ENCODE measurements around the gene GIMAP8.

Gene GIMAP8

GRCh38 chr7:150450491-150451001, at the start of gene GIMAP8:
GIMAP8 (plus strand) TSS chr7:150450630; CDS start chr7:150466699, 16,069 bp downstream.
- DNase-seq, result no peak
- Histone ChIP-seq H4K20me1 (ENCODE audit: insufficient read depth, low read length) (no peaks in the 10 kb centered on the region), H3K4me2 (ENCODE audit: low read depth, low read length) (no peak within 1 kb of the TSS), H3K9me3 (replicated peaks; ENCODE audit: insufficient read depth, low read length) (no peaks in the 10 kb centered on the region), H3K4me1 (ENCODE audit: low read length) (peaks cover 10% of the 10 kb centered on the region), H3F3A (ENCODE audit: insufficient read depth, low read length) (no peaks in the 10 kb centered on the region), H2AFZ (ENCODE audit: low read length) (no peak within 1 kb of the TSS), H3K4me3 (ENCODE audit: low read length) (no peak within 1 kb of the TSS), H3K9ac (ENCODE audit: low read length) (no peak within 1 kb of the TSS), H3K36me3 (replicated peaks; ENCODE audit: insufficient read depth, low read length) (no peaks in the 10 kb centered on the region), H3K9me2 (replicated peaks; ENCODE audit: insufficient read depth, low read length) (no peaks in the 10 kb centered on the region), H3K27ac (ENCODE audit: low read length) (no peak within 1 kb of the TSS), H3K79me2 (ENCODE audit: low read length) (no peaks in the 10 kb centered on the region), H3K27me3 (replicated peaks; ENCODE audit: insufficient read depth, low read length) (no peaks in the 10 kb centered on the region)
- TF ChIP-seq EZH2 (optimal IDR thresholded peaks at IDR 0.05; ENCODE audit: low read depth, low read length) (no peak), CTCF (IDR thresholded peaks at IDR 0.05; ENCODE audit: low read length) (no peak), EZH2phosphoT487 (IDR thresholded peaks at IDR 0.05; ENCODE audit: low read length) (no peak)

- TF ChIP-seq EZH2 (optimal IDR thresholded peaks at IDR 0.05; ENCODE audit: low read depth, low read length) (no peak), EZH2phosphoT487 (IDR thresholded peaks at IDR 0.05; ENCODE audit: low read length) (no peak), CTCF (IDR thresholded peaks at IDR 0.05; ENCODE audit: low read length) (no peak)
- no peak overlapping the region for H3K4me2 ChIP-seq (ENCODE audit: low read depth, low read length)
- no peaks in the 10 kb centered on the region for H3K27me3 ChIP-seq (replicated peaks; ENCODE audit: insufficient read depth, low read length)
- H3K79me2 ChIP-seq (ENCODE audit: low read length), result peaks cover 21% of the 10 kb centered on the region
- H3K9ac ChIP-seq (ENCODE audit: low read length), result no peak overlapping the region
- H3K4me3 ChIP-seq (ENCODE audit: low read length), result no peak overlapping the region
- no peaks in the 10 kb centered on the region for H3K36me3 ChIP-seq (replicated peaks; ENCODE audit: insufficient read depth, low read length)
- H3F3A ChIP-seq (ENCODE audit: insufficient read depth, low read length), result peaks cover 16% of the 10 kb centered on the region
- no peak overlapping the region for H3K27ac ChIP-seq (ENCODE audit: low read length)
- no peak for DNase-seq
- peaks cover 19% of the 10 kb centered on the region for H3K4me1 ChIP-seq (ENCODE audit: low read length)
- no peaks in the 10 kb centered on the region for H3K9me2 ChIP-seq (replicated peaks; ENCODE audit: insufficient read depth, low read length)
- H2AFZ ChIP-seq (ENCODE audit: low read length), result no peak overlapping the region
- no peaks in the 10 kb centered on the region for H3K9me3 ChIP-seq (replicated peaks; ENCODE audit: insufficient read depth, low read length)
- no peaks in the 10 kb centered on the region for H4K20me1 ChIP-seq (ENCODE audit: insufficient read depth, low read length)
Observed at GRCh38 chr7:150400788-150401423, 49.5 kb upstream of the GIMAP8 start.

- Histone ChIP-seq H3K27me3 (replicated peaks; ENCODE audit: insufficient read depth, low read length) (no peaks in the 10 kb centered on the region), H3F3A (ENCODE audit: insufficient read depth, low read length) (peaks cover 21% of the 10 kb centered on the region), H3K9me3 (replicated peaks; ENCODE audit: insufficient read depth, low read length) (no peaks in the 10 kb centered on the region), H3K27ac (ENCODE audit: low read length) (no peak overlapping the region), H3K79me2 (ENCODE audit: low read length) (peaks cover 26% of the 10 kb centered on the region), H3K4me3 (ENCODE audit: low read length) (no peak overlapping the region), H4K20me1 (ENCODE audit: insufficient read depth, low read length) (no peaks in the 10 kb centered on the region), H2AFZ (ENCODE audit: low read length) (no peak overlapping the region), H3K36me3 (replicated peaks; ENCODE audit: insufficient read depth, low read length) (no peaks in the 10 kb centered on the region), H3K9ac (ENCODE audit: low read length) (no peak overlapping the region), H3K9me2 (replicated peaks; ENCODE audit: insufficient read depth, low read length) (no peaks in the 10 kb centered on the region), H3K4me1 (ENCODE audit: low read length) (peaks cover 22% of the 10 kb centered on the region), H3K4me2 (ENCODE audit: low read depth, low read length) (no peak overlapping the region)
- DNase-seq, result no peak
- TF ChIP-seq EZH2 (optimal IDR thresholded peaks at IDR 0.05; ENCODE audit: low read depth, low read length) (no peak), CTCF (IDR thresholded peaks at IDR 0.05; ENCODE audit: low read length) (no peak), EZH2phosphoT487 (IDR thresholded peaks at IDR 0.05; ENCODE audit: low read length) (no peak)
Observed at GRCh38 chr7:150401424-150401790, 49.0 kb upstream of the GIMAP8 start.
